RWPE2 (cell line): Measurements from ENCODE around the gene COL8A1.

Experiments used
- ATAC-seq: fragments of 200-7000 bp; cut with Tn5 transposase; 3 replicates; pipeline ENCODE4 v1.9.1; 2021; ENCODE audit warnings: low read depth
- DNase-seq: peaks from one replicate; pipeline ENCODE4 v3.0.0-alpha.2; 2020; ENCODE audit warnings: low spot score
- H3K27ac ChIP-seq: fragments of 450-650 bp; 2 replicates; pipeline ENCODE4 v1.5.1; 2017; ENCODE audit warnings: mild to moderate bottlenecking; ENCODE audit not compliant: poor library complexity, severe bottlenecking
- H3K27me3 ChIP-seq: fragments of 250-450 bp; sonication (Bioruptor Pico); 2 replicates; pipeline ENCODE4 v1.5.1; 2021; ENCODE audit warnings: mild to moderate bottlenecking, moderate library complexity; ENCODE audit not compliant: insufficient read depth, poor library complexity, severe bottlenecking
- H3K36me3 ChIP-seq: fragments of 250-450 bp; sonication (Bioruptor Pico); 2 replicates; pipeline ENCODE4 v1.5.1; 2020; ENCODE audit warnings: low read depth, mild to moderate bottlenecking, moderate library complexity
- H3K4me1 ChIP-seq: fragments of 250-450 bp; sonication (Bioruptor Pico); 2 replicates; pipeline ENCODE4 v1.5.1; 2021; ENCODE audit warnings: mild to moderate bottlenecking, moderate library complexity; ENCODE audit not compliant: insufficient read depth, poor library complexity, severe bottlenecking
- H3K4me3 ChIP-seq: fragments of 250-450 bp; sonication (Bioruptor Pico); 2 replicates; pipeline ENCODE4 v1.5.1; 2021; ENCODE audit warnings: mild to moderate bottlenecking, moderate library complexity; ENCODE audit not compliant: severe bottlenecking
- H3K9me3 ChIP-seq: fragments of 250-450 bp; sonication (Bioruptor Pico); 2 replicates; pipeline ENCODE4 v1.5.1; 2021; ENCODE audit warnings: mild to moderate bottlenecking, moderate library complexity; ENCODE audit not compliant: severe bottlenecking
- TF ChIP-seq, protein P1 (sequence below): fragments of 450-650 bp; IDR thresholded peaks from one replicate; pipeline ENCODE4 v1.5.1; 2017; ENCODE audit warnings: mild to moderate bottlenecking, moderate library complexity; ENCODE audit not compliant: poor library complexity, severe bottlenecking

COL8A1 gene

GRCh38 chr3:99817437-99818240 is 179.2 kb downstream of the COL8A1 start, which contains the start of gene CMSS1:
Gene CMSS1, plus strand, starts transcription at chr3:99817862.
- ATAC-seq (peak; percentile 93), DNase-seq (peak; percentile 90)
- Histone ChIP-seq H3K4me3 (peak within 1 kb of the TSS; percentile 57), H3K36me3 (peaks cover 5% of the 10 kb centered on the region; the same call in 1 of the 2 replicates), H3K27ac (peak within 1 kb of the TSS; percentile 40), H3K4me1 (peaks cover 6% of the 10 kb centered on the region), H3K9me3 (no peaks in the 10 kb centered on the region), H3K27me3 (no peaks in the 10 kb centered on the region)
- TF ChIP-seq, protein P1, sequence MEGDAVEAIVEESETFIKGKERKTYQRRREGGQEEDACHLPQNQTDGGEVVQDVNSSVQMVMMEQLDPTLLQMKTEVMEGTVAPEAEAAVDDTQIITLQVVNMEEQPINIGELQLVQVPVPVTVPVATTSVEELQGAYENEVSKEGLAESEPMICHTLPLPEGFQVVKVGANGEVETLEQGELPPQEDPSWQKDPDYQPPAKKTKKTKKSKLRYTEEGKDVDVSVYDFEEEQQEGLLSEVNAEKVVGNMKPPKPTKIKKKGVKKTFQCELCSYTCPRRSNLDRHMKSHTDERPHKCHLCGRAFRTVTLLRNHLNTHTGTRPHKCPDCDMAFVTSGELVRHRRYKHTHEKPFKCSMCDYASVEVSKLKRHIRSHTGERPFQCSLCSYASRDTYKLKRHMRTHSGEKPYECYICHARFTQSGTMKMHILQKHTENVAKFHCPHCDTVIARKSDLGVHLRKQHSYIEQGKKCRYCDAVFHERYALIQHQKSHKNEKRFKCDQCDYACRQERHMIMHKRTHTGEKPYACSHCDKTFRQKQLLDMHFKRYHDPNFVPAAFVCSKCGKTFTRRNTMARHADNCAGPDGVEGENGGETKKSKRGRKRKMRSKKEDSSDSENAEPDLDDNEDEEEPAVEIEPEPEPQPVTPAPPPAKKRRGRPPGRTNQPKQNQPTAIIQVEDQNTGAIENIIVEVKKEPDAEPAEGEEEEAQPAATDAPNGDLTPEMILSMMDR, result no peak

- no peak for ATAC-seq
- no peak overlapping the region for H3K4me3 ChIP-seq
- no peak for DNase-seq
- peaks cover 5% of the 10 kb centered on the region; the same call in 1 of the 2 replicates for H3K36me3 ChIP-seq
- no peaks in the 10 kb centered on the region for H3K27me3 ChIP-seq
- no peaks in the 10 kb centered on the region for H3K9me3 ChIP-seq
- no peak overlapping the region for H3K27ac ChIP-seq
- TF ChIP-seq, protein P1, result no peak
- H3K4me1 ChIP-seq, result peaks cover 6% of the 10 kb centered on the region
These were observed 180.4 kb downstream of the COL8A1 start for GRCh38 chr3:99818818-99819217.

GRCh38 chr3:99823723-99824711 is 185.6 kb downstream of the COL8A1 start:
- no peak overlapping the region for H3K4me3 ChIP-seq
- H3K27me3 ChIP-seq, result no peaks in the 10 kb centered on the region
- H3K27ac ChIP-seq, result no peak overlapping the region
- no peaks in the 10 kb centered on the region for H3K9me3 ChIP-seq
- ATAC-seq, result no peak
- TF ChIP-seq, protein P1, result no peak
- peaks cover 10% of the 10 kb centered on the region for H3K4me1 ChIP-seq
- peaks cover 5% of the 10 kb centered on the region; the same call in 1 of the 2 replicates for H3K36me3 ChIP-seq
- no peak for DNase-seq

GRCh38 chr3:99825004-99825640 is 186.7 kb downstream of the COL8A1 start:
- no peak for DNase-seq
- H3K36me3 ChIP-seq, result peaks cover 5% of the 10 kb centered on the region; the same call in 1 of the 2 replicates
- H3K27me3 ChIP-seq, result no peaks in the 10 kb centered on the region
- H3K27ac ChIP-seq, result peak overlapping the region; percentile 2
- peak; percentile 76; the same call in 2 of the 3 replicates for ATAC-seq
- H3K9me3 ChIP-seq, result no peaks in the 10 kb centered on the region
- TF ChIP-seq, protein P1, result no peak
- no peak overlapping the region for H3K4me3 ChIP-seq
- H3K4me1 ChIP-seq, result peaks cover 9% of the 10 kb centered on the region
